ENCODE measurements around the gene CACHD1.

GRCh38 chr1:64424412-64424811 lies 45.5 kb upstream of the CACHD1 start:
- no peak for TF ChIP-seq POLR2A (IDR thresholded peaks at IDR 0.05; ENCODE audit: low read length)
- TF ChIP-seq GATA1 (IDR thresholded peaks at IDR 0.05; ENCODE audit: low read depth, low read length): no peak

All from erythroblast (primary cell).